Stimulated activated CD4-positive, alpha-beta T cell treated with anti-CD3 and anti-CD28 coated beads, Interleukin-2, amount 100 ng/mL, for 4 hours (primary cell): ENCODE data around the gene CKAP2L.

ENCODE experiments used
- DNase-seq: peaks from one replicate; pipeline ENCODE4 v3.0.0-alpha.2; 2020; ENCODE audit warnings: low read depth

CKAP2L gene, protein sequence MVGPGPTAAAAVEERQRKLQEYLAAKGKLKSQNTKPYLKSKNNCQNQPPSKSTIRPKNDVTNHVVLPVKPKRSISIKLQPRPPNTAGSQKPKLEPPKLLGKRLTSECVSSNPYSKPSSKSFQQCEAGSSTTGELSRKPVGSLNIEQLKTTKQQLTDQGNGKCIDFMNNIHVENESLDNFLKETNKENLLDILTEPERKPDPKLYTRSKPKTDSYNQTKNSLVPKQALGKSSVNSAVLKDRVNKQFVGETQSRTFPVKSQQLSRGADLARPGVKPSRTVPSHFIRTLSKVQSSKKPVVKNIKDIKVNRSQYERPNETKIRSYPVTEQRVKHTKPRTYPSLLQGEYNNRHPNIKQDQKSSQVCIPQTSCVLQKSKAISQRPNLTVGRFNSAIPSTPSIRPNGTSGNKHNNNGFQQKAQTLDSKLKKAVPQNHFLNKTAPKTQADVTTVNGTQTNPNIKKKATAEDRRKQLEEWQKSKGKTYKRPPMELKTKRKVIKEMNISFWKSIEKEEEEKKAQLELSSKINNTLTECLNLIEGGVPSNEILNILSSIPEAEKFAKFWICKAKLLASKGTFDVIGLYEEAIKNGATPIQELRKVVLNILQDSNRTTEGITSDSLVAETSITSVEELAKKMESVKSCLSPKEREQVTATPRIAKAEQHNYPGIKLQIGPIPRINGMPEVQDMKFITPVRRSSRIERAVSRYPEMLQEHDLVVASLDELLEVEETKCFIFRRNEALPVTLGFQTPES

DNA sequence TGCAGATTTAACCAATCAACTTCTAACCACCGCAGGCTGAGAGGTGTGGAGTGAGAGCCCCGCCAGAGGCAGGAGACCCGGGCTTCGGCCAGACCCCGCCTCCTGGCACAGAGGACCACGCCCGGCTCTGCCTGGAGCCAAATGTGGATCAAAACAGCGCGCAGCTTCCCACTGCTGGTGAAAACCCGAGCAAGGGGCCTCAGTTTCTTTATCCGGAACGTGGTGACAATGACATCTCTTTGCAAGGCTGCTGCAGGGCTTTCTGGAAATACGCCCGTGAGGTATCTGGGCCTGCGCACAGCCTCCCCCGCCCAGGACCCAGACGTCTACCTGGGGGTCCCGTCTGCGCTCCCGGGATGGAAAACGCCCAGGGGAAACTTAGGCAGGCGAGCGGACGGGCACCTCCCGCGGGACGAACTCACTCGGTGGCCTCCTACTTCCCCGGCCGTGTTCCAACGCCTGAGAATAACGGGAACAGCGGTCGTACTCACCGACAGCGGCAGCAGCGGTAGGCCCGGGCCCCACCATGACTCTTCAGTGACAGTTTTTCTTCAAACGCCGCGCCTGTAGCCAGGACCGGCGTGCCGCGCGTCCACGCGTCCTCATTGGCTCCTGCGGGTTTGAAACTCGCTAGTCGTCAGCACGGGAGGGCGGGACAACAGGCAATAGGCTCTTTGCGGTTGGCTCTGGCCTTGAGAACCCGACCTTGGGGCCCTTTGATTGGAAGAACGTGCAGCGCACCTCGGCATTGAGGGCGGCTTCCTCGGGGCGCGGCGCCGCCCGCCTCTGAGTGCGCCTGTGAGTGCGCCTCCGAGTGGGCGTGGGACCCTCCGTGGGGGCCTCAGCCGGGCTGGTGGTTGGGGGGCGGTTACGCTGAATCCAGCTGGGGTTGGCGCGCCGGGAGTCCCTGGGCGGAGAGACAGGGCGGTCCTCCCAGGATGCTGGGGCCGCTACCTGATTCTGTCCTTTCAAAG, at the start of gene CKAP2L:
Gene CKAP2L (minus strand): TSS at position 539 of the 974 bp plus-strand sequence. CDS start 11 bp downstream, at position 528.
- peak; percentile 93 for DNase-seq

DNA sequence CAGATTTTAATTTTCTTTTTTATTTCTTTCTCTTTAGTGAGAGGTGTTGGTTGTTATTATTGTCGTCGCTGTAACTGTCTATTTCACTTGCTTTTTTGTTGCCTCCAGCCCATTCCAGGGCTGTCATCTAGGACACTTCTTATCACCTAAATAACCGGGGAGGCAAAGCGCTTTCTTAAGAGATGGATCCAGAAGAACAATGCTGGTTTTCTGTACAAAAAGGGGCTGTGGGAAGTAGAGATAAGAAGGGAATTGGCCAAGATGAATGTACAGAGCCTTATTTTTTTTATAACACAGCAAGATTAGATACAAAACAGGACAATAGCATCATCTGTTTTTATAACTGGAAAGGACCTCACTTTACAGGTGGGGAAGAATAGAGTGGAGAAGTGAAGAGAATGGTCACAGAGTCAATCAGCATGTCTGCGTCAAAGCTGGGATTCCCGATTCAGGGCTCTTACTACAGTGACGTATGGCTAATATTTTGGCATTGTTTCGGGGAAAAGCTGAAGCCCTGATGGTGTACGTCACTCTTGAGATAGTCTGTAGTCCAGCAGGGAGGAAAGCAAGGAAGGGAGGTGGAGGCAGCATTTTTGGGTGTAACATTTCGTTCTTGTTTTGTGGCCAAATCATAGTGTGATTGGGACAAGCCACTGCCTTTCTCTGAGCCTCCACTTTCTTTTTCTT, 49.0 kb upstream of the CKAP2L start:
- DNase-seq: no peak

DNA sequence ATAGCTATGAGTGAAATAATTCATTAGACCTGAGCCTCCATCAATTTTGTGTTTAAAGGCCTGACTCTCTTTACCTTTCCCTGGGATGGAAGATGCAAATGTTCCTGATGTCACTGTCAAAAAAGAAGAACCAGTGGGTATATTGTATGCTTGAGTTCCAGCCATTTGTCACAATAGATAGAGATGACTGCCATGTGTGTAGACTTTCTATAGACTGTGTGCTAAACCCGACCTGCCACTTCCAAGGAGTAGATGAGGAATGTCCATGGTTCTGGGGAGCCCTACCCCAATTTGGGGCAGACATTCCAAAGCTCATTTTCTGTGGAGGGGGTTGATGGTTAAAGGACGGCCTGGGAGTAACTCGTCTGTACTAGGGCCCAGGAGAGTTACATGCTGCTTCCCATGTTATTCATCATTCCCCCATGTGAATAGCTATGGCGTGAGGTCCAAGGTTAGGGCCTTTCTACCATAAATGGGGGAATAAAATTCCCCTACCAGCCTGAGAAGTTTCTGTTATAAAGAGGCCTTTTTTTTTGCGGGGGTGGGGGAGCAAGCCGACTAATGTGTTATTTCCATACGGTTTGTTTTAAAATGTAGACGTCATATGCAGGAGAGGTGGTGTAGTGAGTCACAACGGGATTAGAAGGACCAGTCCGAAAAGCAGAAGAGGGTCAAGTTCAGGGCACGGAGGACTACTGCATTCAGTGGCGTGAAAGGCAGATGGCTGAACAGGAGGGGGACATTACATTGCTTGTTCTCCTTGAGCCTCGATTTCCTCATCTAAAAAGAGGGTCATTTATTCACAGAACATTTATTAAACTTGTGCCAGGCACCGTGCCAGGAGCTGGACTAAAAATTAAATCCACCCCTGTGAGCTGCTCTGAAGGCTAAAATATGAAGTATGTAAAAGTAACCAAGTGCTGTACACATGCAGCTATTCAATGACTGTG, 48.2 kb upstream of the CKAP2L start:
- no peak for DNase-seq

DNA sequence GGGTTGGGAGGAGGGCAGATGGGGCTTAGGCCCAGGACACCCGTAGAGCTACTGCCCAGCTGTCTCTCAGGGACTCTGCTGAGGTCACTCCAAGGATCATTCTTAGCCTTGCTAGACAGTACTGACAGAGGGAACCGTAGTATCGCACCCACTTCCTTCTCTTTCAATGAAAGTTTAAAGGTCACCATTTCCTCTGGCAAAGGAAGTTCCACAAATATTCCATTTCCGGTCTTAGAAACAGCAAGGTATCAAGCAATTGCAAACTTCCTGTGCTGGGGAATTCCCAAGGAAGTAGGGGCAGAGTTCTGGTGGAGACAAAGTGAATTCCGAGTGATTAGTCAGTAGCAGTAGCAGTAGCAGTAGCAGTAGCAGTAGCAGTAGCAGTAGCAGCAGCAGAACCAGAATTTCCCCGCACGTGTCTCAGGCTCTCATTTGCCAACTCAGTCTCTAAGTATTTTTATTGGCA, 47.5 kb upstream of the CKAP2L start:
- no peak for DNase-seq

DNA sequence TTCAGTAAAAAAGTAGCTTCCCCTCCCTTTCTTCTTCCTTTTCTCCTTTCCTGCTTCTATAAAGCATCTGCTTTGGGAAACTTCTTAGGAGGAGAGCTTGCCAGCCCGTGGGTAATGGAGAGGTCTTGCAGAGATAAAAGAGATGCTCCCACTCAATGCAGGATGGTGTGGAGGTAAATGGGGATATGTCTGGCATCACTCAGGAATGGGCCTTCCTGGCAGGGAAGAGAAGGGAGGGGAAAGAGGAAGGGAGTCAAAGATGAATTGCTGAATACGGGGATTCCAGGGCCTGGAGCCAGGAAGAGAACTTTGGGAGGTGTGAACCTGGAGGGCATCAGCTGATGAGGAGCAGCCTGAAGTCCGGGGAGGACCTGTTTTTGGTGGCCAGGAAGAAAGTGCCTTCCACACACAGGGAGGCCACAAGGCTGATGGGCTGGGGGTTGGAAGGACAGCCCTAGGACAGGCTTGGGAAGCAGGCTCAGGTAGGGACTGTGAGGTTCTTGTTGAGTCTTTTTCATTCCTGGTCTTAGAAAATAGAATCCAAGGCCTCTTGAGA, 46.9 kb upstream of the CKAP2L start:
- DNase-seq: no peak

DNA sequence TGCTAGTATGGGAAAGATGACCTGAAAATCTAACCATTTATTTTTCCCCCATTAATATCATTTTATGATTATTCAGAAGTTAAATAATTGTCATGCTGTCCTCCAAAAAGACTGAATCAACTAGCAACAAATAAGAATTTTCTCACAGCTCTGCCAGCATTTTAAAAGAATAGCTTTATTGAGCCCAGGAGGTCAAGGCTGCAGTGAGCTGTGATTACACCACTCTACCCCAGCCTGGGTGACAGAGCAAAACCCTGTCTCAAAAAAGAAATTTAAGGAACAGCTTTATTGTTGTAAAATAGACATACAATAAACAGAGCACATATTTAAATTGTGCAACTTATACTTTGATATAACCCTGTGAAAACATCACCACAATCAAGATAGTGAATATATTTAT, 44.7 kb upstream of the CKAP2L start:
- DNase-seq: no peak

DNA sequence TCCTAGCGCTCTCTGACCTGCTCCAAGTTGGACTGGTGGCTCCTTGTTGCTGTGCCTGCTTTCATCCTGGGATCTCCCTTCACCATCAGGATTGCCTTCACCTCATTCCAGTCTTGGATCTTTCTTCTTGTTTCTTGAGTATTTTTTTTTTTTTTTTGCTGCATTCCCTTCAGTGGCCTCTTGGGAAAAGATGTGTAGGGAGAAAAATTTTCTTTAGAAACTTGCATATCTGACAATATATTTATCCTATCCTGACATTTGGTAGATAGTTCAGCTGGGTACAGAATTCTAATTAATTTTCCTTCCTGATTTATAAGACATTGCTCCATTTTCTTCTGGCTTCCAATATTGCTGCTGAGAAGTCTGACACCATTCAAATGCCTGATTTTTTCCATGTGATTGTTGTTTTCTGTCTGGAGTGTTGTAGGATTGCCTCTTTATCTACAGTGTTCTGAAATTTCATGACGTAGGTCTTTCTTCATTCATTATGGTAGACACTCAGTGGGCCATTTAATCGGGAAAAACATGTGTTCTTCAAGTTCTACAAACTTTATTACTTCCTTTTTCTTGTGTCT, 42.9 kb upstream of the CKAP2L start:
- DNase-seq: no peak

DNA sequence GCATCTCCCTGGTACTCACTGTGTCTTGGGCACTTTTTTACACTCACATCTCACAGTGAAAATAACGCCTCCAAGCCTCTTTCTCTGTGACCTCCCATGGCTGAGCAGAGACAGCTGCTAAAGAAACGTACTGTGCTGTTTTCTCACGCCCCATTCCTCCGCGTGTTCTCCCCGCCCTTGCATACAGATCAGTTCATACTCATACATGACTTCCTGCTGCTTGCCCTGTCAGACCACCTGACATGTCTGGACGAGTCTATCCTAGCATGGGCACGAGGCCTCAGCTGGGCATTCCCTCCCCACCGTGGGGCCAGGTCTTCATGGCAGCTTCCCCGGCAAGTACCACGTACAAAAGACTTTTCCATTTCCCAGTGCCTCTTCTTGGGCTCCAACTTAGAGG, 41.1 kb upstream of the CKAP2L start:
- no peak for DNase-seq

DNA sequence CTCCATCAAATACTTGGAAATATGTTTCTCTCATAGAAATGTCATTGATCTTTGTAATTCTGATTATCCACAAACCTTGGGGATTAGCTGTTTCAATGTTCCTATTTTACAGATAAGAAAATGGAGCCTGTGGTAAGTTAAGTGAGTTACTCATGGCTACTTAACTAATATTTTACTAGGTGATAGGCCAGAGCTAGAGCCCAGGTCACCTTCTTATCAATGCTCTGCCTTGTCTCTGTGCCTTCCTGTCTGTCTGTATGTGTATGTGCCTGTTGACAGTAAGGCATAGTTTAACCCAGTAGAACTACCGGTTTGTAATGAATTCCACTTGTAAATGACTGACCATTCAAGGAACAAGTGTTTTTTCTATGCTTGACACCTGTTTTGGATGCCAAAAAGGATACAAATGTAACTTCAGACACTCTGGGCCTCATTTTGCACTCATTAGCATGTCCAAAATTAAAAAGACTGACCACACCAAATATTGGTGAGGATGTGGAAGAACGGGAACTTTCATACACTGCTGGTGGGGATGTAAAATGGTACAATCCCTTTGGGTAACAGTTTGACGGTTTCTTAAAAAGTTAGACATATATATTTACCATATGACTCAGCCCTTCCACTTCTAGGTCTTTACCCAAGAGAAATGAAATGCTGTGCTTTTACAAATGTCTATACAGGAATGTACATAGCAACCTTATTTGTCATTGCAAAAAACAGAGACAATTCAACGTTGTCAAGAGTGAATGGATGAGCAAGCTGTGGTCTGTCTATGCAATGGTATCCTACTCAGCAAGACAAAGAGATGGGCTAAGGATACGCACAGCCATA, 39.5 kb upstream of the CKAP2L start:
- no peak for DNase-seq

DNA sequence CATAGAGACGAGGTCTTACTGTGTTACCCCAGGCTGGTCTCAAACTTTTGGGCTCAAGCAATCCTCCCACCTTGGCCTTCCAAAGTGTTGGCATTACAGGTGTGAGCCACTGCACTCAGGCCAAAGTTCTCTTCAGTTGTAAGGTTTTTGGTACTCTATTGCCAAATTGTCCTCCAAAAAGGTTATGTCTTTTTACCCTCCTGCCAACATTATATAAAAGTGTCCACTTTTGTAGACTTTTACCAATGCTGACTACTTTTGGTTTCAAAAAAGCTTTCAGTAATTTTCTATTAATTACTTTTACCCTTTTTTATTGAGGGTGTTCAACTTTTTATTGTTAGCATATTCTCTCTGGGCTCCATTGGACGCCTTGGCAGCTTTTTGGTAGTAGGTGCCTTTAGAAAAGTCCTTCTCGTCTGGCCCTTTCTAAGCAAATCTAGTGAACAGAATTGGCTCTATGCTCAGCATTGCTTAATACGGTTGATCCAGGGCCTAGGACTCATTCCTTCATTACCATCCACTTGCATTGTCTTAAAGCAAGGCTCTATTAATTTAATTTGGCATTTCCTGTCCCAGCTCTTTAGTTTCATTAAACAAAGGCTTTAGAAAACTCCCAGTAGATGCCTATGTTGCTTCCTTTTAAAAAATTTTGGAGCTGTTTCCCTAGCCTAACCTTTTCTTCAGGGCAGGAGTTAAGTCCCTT, 36.6 kb upstream of the CKAP2L start:
- DNase-seq: no peak

DNA sequence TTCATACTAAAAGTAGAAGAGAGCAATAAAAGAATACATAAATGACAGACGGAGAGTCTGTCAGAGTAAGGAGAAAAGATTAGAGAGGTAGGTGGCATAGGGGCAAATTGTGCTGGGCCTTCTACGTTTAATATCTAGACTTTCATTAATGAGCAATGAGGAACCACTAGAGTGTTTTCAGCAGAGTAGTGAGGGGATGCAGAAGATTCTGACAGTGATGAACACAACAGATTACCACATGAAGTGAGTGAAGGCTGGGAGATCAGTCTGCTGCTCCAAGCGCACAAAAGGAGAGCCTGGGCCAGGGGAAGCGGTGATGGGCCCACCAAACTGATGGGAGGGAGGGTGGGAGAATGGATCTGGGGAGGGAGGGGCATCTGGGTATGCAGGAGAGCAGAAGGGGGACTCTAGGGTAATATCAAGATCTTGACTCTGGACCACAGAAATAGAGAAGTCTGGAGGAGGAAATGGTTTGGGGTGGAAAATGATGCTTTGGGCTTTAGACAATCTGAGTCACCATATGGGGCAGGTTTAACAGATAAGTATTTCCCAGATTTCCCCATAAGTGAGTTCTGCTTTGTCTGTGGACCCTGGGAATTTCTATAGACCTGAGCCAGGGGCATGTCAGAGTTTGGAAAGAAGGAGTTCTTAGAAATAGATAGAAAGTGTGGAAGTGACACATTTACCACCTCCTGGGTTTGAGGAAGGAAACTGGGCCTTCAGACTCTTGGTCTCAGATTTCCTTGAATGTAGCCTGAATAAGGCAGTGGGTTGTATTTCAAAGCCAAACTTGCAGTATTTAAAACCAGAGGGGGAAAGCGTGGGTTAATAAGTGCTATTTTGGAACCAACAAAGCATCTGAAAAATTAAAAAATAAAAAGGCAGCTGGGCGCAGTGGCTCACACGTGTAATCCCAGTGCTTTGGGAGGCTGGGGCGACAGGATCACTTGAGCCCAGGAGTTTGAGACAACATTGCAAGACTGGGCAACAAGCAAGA, 34.9 kb upstream of the CKAP2L start:
- no peak for DNase-seq

DNA sequence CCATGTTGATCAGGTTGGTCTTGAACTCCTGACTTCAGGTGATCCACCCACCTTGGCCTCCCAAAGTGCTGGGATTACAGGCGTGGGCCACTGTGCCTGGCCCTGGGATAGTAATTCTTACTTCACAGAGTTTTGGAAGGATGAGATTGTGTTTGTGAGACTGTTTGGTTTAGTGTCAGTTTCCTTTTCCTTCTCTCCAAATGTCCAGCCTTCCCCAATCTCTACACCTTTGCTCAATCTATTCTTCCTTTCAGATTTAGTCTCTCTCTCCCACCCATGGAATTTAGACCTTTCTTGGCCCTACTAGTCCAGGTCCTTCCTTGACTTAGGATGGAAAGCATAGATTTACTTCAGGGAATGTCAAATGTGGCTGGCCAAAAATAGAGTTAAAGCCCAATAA, 32.1 kb upstream of the CKAP2L start:
- DNase-seq: no peak

DNA sequence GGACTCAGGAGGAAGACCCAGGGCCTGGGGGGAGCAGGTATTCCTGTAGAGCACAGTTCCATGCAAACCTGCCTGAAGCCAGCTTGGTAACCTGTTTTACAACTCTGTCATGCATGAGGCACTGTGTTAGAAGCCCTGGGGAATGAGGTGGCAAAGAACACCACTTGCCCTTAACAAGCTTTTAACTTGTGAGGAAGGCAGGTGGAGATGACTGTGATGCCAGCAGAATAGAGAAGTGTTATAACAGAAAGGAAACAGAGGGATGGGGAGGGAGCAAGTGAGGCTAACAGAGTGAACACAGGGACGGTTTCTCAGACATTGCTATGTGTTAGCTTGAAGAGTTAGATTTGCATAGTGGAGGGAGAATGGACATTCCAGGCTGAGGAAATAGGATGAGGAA, 31.4 kb upstream of the CKAP2L start:
- no peak for DNase-seq

DNA sequence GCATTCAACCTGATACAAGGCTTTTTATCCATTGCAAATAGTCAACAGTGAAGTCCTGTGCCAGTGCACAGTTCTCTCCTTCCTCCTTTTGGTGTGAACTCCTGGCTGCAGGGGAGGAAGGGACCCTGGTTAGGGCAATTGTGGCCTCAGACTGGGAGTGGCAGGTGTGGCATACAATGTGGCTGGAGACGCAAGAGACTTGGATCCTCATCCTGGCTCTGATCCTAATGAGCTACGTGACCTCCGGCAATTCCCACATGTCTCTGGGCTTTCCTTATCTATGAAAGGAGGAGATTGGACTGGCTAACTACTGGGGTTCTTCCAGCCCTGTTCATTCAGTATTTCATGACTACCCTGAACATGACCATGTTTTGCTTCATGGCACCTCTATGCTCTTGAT, 30.4 kb upstream of the CKAP2L start:
- no peak for DNase-seq

DNA sequence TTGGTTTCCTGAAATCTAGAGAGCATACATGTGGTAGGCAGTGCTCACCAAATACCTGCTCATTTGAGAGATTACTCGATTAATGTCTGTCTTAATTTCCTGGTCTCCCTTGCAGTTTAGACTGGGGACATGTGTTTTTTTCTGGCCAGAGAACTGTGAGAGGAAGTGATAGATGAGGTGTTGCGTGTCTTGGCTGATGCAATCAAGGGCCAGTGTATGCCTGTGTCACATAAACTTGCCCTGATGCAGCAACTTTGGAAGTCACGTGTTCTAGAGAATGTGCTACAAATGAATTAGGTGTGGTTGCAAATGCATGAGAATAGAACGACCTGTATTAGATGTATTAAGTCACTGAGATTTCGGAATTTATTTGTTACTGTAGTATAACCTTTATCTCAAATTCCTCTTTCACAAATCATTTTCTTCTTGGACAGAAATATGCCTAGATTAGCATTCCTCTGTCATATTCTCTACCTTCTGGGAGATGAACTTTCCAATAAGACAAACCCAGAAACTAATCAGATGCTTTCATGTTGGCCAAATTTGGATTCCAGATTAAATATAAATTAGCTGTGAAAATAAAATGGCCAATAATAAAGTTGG, 29.8 kb upstream of the CKAP2L start:
- DNase-seq: no peak

DNA sequence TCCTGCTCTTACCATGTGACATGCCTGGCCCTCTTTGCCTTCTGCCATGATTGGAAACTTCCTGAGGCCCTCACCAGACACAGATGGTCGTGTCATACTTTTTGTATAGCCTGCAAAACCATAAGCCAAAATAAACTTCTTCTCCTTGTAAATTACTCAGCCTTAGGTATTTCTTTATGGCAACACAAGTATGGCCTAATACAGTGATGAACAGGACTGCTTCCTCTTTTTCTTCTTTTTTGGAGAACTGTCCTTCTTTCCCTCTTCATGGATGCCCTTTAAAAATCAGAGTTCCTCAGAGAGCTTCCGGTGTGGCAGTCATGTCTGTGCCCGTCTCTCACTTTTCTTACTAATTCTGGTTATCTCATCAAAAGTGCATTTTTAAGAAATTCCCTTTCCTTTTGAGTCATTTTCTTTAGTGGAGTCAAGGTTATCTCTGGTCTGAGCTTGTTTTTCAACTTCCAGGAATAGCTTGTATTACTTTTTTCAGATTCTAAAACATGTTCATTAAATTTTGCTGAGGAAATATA, 29.1 kb upstream of the CKAP2L start:
- no peak for DNase-seq
